HG02885 (cell line): ENCODE results near the gene C1QTNF6.
"Not testable (repeated sequence)": the region's sequence is repeated elsewhere in the genome, so short reads cannot be mapped to it uniquely, and the experiment has no call there.

Experiments
- ATAC-seq: cut with Tn5 transposase; IDR thresholded peaks from one replicate; pipeline ENCODE4 v1.9.1; 2021; ENCODE audit warnings: mild to moderate bottlenecking; ENCODE audit not compliant: unreplicated experiment, poor library complexity

Gene C1QTNF6

DNA sequence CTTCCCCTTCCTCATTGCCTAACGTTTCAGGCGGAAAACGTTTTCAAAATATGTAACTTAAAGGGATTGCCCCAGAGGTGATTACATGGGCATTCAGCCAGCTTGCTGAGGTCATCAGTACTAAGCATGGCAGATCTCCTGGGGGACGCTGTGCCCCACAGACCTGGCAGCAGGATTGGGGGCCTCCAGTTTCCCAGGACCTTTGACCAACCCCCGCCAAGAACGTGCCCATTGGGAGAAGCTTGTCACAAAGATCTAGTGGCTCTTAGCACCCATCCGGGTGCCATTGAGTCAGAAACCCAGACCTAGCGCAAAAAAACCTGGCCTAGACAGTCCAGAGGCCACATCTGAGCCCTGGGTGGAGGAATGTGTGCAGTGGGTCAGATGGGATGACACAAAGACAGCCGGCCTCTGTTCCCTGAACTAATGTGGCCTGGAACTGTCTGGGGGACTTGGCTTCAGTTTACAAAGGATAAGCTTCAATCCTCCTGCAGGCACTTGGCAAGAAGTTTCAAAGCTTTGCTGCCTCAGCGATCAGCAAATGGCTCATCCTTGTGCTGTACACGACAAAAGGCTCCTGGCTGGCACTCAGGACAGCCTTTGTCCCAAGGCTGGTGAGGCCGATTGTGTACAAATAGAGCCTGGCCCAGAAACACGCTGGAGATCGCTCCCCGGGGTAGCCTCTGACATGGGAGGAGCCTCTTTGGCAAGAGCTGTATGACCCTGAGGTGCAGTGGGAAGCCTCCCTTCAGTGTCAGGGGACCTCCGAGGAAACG, 9.5 kb downstream of the C1QTNF6 start:
- no peak for ATAC-seq

DNA sequence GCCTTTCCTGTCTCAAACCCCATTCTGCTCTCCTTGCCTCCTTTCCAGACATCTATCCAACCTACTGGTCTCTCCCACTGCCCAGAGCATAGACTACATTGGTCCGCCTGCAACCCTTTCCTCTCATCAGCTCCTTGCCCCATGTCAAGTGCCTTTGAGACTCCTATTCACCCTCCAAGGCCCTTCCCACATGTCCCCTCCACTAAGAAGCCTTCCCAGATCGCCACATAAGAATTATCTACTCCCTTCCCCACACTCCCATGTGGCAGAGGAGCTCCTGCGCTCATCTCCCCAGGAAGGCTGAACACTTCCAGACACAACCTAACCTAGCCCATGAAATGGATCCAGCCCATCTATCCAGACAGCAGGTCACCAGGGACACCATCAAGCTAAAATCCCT, 10.3 kb downstream of the C1QTNF6 start:
- ATAC-seq = no peak

DNA sequence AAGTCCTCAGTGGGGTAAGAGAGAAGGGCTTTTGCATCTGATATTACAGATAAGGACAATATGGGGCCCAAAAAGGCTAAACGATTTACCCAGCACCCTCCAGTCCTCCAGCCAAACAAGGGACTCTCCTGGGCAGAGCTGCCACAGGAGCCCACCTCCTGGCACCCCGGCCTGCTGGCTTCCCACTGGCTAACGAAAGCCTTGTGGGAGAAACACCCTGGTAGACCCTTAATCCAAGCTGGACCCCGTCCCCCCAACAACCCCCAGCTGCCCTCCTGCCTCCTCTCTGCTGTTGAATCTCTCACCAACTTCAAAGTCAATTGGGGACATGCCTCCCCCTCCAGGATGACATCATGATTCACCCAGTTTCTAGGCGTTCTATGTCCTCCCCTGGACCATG, 10.8 kb downstream of the C1QTNF6 start:
- ATAC-seq = no peak

DNA sequence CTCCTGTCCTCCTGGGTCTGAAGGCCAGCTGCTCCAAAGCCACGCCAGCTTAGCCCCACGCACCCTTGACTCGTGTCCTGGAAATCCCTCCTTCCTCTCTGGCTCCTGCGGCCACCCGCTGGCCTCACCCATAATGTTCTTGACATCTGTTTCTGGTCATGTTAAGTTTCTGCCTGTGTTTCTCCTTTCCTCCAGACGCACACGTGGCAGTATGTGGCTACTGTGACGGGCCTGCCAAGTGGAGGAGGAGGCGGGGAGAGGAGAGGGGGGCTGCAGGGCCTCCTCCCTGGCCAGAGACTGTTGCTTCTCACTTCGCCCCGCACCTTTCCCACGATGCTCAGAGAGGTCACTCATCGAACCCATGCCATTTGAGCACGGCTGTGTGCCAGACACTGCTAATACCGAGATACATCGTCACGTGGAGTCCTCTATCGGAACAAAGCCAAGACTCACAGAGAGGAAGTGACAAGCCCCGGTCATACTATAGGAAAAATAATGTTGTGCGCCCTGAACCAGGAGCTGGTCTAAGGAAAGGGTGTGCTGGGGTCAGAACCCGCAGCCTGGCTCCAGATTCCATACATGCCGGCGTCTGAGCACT, 11.5 kb downstream of the C1QTNF6 start:
- ATAC-seq = no peak

DNA sequence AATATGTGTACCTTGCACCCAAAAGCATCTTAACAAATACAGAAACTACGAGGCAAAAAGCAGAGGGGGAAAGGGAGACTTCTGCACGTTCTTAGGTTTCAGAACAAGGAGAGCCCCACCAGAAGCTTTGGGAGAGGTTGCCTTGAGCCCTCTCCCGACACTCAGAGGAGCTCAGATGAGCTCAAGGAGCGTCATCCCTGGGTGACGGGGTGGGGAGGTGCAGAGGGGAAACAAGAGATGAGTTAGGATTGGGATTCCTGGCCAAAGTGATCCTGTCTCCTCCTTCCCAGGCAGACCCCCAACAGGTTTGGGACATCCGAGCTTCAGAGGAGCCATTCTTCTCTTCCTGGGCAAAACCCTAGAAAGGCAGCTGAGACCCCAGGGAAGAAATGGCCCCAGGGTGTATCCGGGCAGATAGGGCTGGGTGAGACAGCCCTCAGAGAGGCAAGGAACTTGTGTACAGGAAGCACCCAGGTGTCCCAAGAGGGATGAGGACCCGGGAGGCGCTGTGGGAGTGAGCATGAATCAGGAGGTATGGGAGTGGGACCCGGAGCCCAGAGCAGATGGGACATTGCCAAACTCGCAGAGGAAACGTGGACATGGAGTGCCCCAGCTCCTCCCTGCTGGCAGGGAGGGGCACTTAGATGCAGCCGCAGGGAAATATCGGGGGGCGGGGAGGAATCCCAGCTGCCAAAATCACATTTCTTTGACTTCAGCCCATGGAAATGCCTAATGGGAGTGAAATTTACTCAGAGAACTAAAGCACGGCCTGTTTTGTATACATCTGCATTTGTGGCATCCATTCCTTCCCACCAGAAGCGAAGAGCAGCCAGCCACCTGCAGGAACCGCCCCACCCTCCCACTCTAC, 12.4 kb downstream of the C1QTNF6 start:
- ATAC-seq = no peak

DNA sequence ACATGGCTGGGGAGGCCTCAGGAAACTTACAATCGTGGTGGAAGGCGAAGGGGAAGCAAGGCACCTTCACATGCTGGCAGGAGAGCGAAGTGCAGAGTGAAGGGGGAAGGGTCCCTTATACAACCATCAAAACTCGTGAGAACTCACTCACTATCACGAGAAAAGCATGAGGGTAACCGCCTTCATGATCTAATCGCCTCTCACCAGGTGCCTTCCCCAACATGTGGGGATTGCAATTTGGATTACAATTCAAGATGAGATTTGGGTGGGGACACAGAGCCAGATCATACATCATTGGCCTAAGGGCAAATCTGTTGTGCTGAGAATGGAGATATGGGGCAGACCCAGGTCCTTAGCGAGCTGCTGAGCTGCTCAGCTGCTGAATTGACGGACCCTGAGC, 13.1 kb downstream of the C1QTNF6 start:
- ATAC-seq = no peak

DNA sequence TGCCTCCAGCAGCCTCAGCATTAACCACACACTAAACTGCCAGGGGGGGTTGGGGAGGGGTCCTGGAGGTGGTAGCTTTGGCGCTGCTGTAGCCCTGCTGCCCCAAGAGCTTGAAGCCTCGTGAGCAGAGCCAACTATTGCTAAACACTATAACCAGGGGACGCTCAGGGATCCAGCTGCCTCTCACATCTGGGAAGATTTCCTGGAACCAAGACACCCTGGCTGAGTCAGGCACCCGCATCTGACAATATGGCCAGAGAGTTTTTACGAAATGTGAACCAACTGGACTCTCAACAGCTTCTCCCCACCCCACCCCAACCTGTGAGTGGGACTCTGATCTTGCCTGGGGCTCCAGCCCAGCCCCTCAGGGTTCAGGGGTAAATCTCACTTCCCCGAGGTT, 14.3 kb downstream of the C1QTNF6 start:
- no peak for ATAC-seq

DNA sequence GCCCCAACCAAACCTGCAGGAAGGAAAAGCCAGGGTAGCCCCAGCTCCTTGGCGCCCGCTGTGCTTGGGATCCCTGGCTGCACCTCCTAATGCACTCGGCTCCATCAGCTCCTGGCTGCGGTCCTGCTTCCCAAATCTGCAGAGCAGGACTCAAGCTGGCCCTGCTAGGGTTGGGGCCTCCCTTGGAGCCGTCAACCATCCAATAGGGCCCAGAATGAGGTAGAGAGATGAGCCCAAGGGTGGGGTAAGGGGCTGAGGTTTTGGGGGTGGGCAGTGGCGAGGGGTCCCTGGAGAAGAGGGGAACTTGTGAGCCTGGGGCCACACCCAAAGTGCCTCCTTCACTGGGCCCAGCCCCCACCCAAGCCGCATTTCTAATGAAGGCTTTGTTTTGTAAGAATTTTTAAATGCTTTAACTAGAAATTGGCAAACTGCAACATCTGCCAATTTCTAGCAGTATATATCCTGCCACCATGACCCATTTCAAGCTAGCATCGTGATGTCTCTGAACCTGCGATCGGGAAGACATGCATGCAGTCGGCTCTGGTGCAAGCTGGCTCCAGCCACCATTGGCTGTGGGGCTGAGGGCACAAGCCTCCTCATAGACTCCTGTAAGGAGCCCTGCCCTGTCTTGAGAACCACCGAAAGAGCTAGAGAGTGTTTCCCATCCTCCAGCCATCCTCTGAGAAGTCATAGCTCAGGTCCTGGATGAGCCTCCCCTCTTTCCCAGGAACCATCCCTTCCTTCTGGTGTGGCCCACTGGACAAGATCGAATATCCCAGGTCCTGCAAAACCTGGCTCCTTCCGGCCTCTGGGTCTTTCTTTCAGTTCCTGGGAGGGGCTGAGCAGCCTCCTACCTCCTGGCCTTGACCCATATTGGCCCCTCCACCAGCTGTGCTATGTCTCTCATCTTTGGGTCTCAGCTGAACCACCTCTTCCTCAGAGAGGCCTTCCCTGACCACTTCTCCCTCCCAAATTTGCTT, 15.5 kb downstream of the C1QTNF6 start:
- no peak for ATAC-seq

DNA sequence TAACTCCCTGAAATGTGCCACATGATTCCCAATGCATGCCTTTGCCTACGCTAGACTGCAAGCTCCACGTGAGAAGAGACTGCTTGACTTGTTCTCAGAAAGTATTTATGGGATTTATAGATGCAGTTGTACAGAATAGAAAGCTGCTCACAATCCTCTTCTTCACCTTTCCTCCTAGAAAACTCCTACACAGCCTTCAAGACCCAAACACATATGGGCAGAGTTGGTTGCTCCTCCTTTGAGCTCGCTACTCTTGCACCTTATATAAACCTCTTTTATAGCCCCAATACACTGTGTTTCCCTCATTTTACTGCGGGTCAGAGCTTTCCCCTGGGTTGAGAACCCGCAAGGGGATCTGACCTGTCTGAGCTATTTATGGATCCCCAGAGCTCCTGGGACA, 16.4 kb downstream of the C1QTNF6 start:
- no peak for ATAC-seq

DNA sequence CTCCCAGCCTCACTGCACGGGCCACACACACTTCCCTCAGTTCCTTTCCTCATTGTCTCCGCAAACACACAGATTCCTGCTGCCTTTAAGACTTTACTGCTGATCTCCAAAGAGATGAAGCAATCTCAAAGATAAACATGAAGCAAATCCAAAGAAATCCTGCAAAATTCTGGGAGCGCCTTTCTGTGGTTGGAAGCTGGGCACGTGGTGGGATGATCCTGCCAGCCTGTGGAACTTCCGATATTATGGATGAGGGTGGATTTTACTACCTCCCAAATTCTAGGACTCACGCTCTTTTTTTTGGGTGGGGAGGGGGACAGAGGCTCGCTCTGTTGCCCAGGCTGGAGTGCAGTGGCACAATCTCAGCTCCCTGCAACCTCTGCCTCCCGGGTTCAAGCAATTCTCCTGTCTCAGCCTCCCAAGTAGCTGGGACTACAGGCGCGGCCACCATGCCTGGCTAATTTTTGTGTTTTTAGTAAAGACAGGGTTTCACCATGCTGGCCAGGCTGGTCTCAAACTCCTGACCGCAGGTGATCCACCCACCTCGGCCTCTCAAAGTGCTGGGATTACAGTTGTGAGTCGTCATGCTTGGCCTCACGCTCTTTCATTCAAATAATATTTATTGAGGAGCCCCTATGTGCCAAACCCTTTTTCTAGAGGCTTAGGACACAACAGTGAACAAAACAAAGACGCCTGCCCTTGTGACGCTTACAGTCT, 17.2 kb downstream of the C1QTNF6 start:
- not testable (repeated sequence) for ATAC-seq

DNA sequence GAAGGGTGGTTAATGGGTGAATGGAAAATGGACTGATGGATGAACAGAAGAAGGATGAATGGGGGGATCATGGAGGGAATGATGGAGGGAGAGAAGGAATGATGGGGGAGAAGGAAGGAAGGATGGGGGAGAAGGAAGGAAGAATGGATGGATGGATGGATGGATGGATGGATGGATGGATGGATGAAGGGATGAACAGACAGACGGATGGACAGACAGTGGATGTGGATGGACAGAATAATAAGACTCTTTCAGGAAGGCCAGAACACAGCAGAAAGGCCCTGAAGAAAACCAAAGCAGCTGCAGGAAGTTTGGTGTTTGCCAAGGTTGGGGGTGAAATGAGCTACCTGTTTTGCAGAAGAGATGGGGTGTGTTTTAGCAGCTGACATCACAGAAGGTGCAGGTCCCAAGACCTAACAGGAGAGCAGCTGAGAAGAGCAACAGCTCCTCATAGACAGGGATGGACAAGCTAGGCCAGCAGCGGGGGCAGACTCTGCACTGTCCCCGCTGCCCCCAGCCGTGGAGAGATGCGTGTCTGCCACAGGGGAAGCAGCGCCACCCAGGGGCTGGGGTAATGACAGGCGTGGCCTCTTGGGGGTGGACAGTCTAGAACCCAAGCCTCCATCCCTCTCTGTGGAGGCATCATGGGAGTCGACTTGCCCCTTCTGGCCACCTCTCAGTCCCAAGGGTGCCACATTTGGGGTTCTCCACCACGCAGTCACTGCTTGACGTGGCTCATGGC, 17.9 kb downstream of the C1QTNF6 start:
- no peak for ATAC-seq

DNA sequence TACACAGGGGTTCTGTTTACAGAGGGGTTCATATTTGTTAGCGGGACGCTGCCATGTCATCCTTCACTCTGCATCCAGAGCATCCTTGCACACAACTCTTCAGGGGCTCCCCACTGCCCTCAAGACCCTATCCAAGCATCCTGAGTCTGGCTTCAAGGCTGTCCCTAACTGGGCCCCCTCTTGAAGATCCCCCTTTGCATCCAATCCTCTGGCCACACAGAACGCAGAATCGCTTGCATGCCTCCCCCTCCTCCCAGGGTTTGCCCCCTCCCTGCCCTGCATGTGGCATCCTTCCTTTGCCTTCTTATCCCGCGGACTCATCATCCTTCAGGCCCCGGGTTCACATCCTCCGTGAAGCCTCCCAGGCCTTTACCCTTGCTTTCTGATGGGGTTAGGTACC, 18.6 kb downstream of the C1QTNF6 start:
- ATAC-seq = no peak

DNA sequence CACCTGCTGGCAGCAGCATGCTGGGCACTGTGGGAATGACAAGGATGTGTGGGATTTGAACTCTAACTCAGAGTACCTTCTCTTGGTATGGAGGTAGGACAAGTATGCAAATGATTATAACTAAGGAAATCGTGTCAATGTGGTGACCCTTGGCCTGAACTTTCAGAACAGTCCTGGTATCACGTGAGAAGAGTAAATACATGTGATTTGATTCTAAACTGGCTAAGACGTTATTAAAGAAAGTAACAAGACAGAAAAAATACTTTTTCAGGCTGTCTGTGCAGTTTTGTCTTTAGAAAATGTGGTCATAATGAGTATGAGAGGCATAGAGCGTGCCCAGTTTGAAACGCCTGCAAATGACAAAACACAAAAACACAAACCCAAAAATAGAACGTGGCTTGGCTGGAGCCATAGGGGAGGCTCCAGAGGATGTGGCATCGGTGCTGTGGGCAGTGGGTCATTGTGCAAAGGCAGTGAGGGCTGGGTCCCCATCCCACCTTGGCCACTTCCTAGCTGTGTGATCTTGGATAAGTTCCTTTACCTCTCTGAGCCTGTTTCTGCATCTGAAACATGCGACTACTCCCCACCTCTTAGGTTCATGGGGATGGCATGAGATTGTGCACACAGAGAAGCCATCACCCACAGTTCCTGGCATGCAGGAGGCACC, 19.9 kb downstream of the C1QTNF6 start:
- ATAC-seq = no peak

DNA sequence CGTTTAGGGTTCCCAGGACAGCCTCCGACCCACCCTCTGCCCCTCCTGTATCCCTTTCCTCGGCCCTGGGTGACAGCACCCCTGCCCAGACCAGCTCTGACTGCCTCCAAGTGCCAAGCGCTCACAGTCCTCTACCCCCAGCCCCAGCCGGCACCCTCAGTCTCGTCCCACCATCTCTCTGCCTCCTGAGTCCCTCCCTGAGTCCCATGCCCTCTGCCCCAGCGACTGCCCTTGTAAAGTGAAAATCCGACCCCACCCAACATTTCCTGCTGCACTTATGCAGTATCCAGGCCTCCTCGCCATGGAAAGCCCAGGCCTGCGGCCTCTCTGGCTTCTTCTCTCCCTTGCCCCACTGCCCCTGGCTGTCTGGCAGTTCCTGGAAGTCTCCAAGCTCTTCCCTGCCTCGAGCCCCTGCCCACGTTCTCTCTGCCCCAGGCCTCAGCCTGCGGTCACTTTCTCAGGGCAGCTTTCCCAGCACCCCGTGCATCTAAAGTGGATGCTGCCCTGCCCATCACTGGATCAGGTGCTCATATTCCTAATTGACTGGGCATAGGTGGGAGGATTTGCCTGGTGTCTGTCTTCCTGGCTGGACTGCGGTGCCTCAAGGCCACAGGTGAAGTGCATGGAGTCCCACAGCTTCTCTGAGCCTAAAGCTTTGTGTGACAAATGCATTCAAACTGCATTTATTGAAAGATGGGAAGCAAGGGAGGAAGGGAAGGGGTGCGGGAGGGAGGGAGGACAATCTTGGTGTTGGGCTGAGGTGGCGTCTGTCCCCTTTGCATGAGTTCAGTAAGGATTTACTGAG, 20.7 kb downstream of the C1QTNF6 start:
- ATAC-seq = no peak

DNA sequence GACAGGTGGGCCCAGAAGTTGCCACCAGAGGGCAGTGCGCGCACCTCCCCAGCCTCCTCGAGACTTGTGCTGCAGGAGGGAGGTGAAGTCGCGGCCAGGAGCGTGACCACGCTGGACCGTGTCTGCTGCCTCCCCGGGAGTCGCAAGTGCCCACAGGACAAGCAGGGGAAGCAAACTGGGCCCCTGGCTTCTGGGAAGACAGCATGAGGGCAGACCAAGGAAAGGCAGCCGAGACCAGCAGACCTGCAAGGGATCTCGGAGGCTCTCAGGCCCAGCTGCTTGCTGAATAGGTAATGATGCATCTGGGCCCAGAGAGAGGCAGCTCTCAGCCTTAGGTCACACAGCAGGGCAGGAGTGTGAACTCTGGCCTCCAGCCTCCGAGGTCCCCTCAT, 21.4 kb downstream of the C1QTNF6 start:
- no peak for ATAC-seq

DNA sequence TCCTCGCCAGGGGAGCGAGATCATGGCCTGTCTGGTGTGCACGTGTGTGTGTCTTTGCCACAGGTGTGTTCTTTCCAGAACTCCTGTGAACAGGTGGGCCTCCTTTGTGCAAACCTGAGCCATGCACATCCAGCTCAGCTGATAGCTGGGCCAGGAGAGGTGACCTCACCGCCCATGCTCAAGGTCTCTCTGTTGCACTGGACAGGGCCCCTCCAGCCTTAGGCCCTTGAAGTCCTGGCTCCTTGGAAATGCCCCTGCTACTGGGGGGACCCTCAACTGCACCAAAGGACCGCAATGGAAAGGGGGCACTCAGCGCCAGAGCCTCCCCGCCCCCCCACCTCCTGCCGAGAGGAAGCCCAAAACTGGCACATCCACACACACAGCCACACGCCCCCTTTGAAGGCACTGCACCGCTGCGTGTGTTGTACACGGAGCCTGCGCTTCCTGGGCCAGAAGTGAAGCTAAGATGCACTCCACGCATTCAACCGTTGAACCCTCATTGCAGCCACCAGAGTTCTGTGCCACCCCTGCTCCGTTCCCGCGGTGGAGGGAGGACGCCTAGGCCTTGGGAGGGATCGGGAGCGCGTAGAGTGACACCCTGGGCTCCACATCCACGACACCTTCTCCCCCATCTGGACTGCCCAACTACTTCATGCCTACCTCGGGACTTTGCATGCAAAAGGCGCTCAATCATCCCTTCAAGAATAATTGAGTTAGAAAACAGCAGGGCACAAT, 21.9 kb downstream of the C1QTNF6 start:
- ATAC-seq = no peak

DNA sequence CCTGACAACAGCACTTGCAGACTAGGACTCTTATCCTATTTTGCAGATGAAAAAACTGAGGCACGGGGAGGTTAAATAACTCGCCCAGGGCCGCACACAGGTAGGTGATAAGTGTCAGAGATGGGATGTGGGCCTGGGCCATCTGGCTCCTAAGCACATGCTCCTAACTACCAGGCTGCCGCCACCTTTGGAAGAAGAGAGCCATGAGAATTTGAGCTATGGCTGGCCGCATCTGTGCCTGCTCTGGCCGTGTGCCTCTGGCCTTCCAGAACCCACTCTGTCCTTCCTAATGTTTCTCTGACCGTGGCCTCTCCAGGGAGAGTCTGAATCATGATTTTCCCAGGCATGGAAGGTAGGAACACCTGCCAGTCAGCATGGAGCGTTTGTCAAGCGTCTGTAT, 23.0 kb downstream of the C1QTNF6 start:
- ATAC-seq = no peak
